NCI-H128 (cell line): ENCODE measurements around the gene ZNF394.

ENCODE experiments used
- DNase-seq: peaks from one replicate; lab custom pipeline; 2025; ENCODE audit not compliant: unreplicated experiment; lab: John Stamatoyannopoulos, UW

ZNF394 gene

DNA sequence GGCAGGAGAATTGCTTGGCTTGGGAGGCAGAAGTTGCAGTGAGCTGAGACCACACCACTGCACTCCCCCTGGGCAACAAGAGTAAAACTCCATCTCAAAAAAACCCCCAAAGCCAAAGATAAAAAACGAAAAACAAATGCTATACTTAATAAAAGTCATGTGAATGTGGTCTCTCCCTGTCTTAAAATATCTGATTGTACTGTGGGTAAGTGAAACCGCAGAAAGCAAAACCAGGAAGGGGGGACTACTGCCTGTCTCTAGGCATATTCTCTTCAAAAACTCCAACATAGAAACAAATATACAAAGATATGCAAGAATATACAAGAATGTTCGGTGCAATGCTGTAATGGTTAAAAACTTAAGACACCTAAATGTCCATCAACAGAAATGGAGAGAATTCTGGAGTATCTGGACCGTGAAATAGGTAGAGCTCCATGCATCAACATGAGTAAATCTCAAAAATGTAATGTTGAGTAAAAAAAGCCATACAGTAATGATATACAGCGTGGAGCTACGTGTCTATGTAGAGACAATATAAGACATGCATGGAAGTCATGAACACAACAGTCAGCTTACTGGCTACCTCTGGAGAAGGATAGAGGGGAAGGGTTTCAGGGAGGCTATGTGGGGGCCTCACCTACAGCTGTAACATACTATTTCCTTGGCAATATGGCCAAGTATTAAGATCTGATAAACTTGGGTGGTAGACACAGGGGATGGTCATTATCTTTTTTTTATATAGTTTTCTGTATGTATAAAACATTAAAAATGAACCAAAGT, 2.1 kb downstream of the ZNF394 start:
- DNase-seq = no peak

DNA sequence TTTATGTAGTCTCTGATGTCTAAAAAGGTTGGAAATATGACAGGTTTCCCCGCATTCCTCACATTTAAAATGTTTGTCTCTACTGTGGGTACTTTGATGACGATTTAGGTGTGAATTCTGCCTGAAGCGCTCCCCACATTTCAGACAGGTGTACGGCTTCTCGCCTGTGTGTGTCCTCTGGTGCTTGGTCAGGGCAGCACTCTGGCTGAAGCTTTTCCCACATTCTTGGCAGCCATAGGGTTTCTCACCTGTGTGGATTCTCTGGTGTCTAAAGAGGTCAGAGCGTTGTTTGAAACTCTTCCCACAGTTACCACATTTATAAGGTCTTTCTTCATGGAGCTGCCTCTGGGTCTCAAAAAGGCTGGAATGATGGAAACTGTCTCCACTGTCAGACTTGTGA, 6.3 kb downstream of the ZNF394 start:
- no peak for DNase-seq

DNA sequence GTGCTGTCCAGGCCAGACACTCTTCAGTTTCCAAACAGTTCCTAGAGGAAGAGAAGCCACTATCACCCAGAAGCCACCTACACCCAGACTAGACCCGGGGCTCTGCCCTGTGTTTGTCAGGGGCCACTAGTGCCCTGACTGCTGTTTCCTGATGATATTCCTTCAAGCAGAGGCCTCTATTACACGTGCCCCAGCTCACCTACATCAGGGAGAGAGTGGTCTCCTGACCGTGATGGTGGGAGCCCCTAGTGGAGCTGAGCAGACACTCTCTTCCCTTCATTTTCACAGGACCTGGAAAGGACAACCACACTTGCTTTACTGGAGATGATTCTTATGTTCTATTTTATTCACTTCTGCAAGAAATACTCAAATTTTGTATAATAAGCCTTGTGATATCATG, 9.2 kb downstream of the ZNF394 start:
- no peak for DNase-seq

DNA sequence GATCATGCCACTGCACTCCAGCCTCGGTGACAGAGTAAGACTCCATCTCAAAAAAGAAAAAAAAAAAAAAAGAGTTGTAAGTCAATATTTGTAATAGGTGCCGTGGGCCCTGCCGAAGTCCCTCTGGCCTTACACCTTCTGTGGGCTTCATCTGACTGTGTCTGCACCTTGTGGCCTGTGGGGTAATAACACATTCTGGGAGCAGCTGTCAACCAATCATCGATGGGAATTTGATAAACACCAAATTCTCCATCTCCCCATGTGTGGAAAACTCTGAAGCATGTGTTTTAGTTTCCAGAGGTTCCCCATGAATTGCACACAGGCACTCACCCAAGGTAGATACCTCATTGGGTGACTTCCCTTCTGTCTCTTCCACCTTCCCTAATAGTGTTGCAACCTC, 10.8 kb downstream of the ZNF394 start:
- DNase-seq = no peak

DNA sequence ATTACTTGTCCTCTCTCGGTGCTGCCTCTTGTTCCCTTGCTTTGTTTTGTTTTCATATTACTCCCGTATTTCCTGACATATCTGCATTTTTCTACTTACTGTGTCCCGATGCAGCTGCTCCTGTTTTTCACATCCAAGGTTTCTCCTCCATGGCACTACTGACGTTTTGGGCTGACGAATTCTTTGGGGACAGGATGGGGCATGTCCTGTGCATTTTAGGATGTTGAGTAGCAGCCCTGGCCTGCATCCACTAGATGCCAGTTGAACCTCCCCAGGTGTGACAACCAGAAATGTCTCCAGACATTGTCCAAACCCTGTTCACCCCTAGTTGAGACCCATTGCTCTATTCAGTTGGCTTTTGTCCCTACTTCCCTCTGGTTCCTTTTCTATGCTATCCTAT, 15.0 kb downstream of the ZNF394 start:
- DNase-seq = no peak

DNA sequence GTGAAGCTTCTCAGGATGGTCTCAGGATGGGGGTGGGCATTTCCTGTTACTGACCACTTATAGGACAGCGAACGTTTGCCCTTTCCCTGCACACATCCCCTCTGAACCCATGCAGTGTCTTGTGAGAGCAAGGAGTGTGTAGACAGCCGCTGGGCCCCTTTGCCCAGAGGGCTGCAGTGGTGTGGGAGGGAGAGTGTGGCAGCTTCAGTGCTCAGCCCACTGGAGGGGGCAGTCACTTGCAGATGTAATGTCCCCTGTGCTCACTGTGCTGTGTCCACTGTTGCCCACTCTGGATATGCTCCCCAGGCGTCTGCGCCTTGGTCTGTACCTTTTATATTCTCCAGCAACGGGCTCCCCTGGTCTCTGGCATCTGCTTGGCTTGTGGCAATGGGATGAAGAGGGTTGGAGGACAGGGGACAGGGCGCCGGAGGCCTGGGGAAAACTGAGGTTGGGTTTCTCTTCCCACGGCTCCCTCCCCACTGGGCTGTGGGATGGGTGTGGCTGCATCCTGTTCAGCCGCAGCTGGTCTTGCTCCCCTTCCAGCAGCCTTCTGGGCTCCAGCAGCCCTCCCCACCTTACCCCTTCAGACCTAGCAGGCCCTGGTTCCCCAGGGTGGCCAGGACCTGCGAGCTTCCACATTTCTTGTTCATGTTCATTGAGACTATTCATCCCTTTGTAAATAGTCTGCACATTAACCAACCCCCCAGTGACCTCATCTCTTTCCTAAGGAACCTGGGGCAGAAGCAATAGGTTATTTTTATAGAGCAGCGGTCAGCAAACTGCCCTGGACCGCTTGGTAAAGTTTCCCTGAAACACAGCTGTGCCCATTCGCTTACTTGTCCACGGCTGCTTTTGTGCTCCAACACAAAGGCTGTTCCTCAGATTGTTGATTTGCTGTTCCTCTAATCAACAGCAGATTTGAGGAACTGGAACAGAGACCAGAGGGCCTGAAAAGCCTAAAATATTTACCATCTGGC, 21.3 kb downstream of the ZNF394 start:
- no peak for DNase-seq

DNA sequence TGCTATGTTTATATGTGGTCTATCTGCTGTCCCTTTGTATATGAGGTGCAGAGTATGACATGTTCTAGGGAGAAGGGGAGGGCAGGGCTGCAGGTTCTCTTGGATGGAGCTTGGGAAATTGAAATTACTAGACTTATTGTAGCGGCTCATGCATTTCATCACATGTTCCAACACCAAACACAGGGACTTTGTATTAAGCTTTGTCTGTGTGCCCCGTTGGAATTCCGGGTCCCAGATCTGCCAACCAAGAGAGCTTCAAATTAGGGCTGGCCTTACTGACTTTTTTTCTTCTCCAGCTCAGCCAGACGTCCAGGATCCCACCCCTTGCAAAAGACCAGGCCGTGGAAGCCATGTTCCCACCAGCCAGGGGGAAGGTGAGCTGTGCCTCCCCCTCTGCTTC, 24.0 kb downstream of the ZNF394 start:
- DNase-seq = no peak

DNA sequence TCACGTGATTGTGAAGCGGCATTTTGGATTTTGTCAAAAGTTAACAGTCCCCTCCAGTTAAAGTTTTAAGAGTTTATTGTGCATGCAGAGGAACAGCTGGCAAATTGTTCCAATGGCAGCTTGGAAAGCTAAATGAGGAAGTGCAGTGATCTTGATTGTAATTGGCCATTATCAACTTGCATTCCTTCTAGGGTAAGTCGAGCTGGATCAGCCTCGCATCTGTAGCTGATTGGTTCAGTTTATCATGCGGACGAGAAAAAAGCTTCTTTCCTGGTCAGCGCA, 26.8 kb downstream of the ZNF394 start:
- no peak for DNase-seq

DNA sequence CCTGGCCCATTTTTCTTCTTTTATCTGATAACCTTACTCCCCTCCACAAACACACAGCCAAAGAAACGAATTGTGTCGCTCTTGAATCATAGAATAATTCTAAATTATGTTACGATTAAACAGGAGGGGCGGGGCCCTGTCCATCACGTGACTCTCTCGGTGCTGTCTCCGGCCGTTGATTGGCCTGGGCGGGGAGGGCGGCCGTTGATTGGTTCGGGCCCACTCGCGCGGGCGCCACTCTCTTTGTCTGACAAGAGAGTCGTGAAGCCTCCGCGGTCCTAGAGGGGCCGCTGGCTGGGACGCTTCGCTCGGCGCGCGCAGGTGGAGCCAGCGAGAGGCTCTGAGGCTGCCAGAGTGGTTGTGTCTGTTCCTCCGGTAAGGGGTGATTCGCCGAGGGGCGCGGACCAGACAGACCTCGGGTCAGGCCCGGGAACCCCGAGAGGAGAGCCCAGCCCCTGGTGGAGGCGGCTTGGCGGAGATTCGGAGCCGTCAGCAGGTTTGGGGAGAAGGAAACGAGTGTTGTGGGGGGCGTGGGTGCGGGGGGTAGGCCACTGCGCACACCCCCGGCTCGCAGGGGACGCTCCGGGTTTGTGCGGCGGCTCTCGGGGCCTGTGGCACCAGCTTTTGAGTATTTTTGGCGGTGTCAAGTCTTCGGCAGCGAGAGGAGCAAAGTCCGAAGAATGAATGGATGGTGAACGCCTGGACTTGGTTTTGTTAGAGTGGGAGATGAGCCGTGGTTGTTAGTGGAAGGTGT, 27.3 kb downstream of the ZNF394 start, which contains the start of gene ZNF789:
Gene ZNF789 (plus strand): TSS at position 330 of the 754 bp plus-strand sequence. CDS start 3,567 bp downstream, outside the sequence.
- peak; percentile 87 for DNase-seq

DNA sequence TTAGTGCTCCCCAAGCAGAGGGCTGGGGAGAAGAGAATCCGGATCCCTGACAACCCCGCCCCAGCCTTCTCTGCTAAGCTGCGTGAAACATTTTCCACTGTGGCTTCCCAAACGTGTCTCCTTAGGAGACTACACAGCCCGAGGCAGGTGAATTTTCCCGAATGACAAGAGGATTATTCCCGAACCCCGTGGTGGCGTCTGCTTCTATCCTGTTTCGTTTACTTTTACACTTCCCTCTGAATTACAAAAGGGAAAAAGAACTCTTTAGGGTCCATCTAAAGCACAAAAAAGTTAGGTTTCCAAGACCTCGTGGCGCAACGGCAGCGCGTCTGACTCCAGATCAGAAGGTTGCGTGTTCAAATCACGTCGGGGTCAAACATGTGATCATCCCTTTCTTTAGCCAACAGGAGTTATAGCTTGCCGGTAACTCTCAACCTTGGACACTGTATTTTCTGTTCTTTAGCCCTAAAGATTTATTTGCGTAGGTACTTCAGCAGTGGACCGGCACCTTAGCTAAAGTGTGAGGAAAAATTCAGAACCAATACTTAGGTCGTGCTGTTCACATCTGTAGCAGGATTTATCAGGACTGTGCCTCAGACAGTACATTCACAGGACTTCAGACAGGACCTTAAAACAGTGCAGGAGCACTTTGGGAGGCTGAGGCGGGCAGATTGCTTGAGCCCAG, 30.6 kb downstream of the ZNF394 start:
- DNase-seq = no peak

DNA sequence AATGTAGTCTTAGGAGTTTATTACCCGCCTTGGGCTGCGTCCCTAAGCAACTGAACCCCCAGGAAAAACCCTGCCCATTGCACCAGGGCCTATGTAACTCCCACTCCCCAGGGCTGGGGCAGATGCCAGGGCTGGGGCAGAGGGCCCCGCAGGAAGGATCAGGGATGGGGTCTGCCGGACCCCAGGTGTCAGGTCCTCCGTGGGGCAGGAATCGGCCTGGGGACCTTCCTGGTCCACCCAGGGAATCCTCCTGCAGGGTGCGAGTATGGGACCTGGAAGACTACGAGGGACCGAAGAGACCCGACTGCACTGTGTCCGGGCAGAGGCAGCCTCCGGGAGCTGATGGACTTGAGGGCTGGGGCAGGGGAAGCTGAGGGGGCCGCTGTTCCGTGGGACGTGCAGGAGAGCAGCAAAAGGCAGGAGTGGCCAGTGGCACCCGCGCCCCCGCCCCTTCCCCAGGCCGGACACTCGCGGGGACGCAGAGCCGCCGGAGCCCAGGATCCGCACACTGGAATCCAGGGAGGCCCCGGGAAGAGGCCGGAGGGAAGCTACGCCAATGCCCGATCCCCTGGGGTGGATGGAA, 31.7 kb downstream of the ZNF394 start:
- DNase-seq = no peak

DNA sequence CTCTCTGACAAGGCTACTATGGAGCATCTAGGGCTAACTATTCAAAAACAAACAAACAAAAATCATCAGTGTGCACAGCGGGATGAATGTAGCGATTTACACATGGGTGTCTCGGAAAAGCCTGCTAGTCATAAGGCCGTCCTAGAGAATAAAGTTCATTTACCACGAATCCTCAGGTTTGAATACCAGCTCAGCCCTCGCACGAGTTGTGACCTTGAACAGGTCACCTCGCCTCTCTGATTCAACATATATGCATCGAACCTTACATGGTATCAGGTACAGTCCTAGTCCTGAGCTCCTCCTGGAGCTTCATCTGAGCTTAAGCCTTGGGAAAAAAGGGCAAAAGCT, 34.7 kb downstream of the ZNF394 start:
- no peak for DNase-seq

DNA sequence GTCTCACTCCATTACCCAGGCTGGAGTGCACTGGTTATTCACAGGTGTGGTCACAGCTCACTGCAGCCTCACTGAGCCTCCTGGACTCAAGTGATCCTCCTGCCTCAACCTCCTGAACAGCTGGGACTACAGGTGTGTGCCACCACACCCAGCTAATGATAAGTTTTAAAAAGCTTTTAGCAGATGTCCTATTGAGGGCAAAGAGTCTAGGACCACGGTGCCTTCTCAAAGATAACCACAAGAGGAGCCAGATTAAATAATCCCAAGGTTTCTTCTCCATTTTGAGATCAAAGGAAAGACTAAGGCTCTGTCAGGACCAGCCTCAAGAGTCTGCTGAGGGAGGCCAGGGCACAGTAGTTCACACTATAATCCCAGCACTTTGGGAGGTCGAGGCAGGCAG, 38.9 kb downstream of the ZNF394 start:
- no peak for DNase-seq

DNA sequence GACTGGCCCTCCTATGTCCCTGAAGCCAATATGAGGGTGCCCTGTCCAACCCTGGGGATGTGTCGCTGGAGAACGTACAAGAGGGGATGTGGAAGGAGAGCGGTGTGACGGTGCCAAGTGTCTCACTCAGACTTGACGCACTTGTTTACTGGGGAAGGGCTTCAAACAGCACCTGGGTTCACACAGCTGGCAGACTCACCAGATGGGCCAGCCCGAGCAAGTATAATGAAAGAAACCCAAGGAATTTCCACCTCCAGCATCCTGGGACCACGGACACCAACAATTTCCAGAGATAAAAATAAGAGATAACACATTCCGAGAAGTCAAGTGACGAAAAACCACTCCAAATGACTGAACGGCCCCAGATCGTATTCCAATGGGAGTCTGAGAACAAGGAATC, 39.4 kb downstream of the ZNF394 start:
- no peak for DNase-seq

DNA sequence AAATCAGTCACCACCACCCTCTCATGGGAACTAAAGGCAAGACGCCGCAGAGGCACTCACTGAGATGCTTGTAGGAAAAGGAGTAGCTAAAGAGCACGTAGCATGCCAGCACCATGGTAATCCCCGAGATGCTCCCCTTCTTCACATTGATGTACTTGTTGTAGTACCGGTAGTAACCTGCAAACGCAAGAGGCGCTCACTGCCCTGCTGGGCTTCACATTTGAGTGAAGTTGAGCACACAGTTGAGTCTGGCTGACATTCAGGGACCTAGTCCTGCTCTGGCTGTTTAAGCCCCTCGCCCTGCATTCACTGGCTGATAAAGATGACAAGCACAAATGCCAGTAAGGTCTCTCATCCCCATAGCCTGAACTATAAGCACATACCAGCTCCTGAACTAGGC, 41.0 kb downstream of the ZNF394 start:
- no peak for DNase-seq

DNA sequence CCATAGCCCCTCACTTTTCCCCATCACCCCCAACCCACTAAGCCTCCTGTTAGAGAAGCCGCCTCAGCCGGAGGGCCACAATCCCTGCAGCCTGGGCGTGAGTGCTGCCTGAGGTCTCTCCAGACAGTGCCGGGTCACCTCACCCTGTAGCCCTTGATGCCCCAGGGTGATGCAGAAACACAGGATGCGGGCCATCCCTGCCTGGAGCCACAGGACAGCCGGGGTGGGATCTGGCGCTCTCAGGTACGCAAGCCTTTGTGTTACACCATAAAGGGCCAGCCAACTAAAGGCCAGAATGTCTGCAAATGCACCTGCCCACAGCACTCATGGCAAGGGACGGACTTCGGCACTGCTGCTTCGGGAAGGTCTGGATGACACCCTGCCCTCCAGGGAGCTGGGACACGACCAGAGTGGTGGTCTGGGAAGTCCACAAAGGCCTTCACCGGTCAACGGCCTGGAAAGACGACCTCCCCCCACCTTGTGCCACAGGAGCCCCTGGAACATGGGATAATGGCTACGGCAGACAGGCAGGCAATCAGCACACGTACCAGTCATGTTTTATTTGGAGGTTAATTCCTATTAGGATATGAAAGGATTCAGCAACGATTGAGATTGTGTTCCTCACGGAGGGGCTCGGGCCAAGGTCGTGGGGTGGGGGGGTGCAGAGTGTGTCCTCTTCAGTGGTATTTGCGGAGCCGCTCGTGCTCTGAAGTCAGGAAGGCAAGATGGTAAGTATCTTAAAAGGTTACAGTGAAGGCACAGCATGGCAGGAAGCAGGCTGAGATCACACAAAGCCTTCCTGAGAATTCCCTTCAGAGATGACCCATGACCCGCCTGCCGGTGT, 42.2 kb downstream of the ZNF394 start:
- DNase-seq = no peak

DNA sequence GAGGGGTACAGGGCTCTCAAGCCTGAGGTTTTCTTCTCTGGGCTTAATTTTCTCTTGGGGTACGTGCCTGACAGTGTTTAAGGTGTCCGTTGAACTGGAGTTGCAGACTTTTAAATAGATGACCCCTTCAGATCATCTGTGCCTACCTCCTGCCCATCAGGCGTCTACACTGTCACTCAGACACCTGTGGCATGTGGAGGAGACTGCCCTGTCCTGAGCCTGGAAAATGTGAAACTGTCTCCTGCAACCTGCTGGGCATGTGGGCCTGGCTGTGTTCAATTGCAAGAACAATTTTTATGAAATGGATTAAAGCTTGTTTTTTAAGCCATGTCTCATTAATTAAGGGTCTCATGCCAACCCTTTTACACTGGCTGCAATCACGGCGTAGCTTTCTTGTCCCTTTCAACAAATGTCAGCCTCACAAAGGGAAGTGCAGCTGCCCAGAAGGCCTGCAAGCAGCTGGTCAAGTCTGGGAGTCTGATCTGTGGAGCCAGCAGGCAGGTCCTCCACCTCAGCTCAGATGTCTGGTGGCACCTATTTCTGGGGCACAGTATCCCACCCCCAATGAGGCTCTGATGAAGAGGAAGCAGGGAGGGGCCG, 42.9 kb downstream of the ZNF394 start:
- DNase-seq = no peak

DNA sequence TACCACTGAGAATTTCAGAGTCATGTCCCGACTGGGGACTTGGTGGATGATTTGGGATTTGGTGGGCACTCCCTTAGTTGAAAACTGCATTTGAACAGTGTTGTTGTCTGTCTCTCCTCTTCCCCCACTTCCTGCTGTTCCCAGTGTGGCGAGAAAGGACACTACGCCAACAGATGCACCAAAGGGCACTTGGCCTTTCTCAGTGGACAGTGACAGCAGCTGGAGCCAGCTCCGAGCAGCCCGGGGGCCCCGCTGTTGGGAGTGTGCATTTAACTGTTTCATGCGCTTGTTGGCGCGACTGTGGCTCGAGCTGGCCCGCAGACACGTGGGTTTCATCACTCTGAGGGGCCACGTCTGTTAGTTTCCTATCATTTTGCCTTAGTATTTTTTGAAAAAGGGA, 43.8 kb downstream of the ZNF394 start:
- DNase-seq = no peak

DNA sequence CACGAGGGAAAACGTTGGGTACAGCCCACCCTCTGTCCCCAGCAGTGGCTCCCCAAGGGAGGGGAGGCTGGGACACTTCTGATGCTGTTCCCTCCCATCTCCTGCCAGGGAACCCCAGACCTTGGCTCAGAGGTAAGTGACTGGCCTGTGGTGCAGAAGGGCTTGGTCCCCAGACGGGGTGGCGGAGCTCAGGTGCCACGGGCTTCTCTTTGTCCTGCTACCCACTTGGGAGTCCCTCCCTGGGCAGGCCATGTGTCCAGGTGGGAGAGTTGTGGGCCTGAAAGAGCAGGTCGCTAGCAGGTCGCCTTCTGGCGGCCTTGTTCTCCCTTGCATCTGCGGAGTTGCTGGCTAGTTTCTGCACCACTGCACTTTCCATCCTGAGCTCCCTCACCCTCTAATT, 44.2 kb downstream of the ZNF394 start:
- no peak for DNase-seq
